CD4-positive, alpha-beta T cell treated with Interferon alpha-2 for 1 hour (primary cell): ENCODE data around the gene SLC25A4.
"Not testable (repeated sequence)": the region's sequence is repeated elsewhere in the genome, so short reads cannot be mapped to it uniquely, and the experiment has no call there.

Source experiments
- DNase-seq, 2 donors: peaks; one replicate each; pipeline ENCODE4 v3.0.0-alpha.2; 2020 to 2022

SLC25A4 gene

GRCh38 chr4:185186769-185187168 lies 43.7 kb downstream of the SLC25A4 start:
- DNase-seq, result no peak

GRCh38 chr4:185189606-185190305 lies 46.7 kb downstream of the SLC25A4 start:
- DNase-seq, result no peak

- DNase-seq, result no peak
Measured at GRCh38 chr4:185190306-185190856, 47.3 kb downstream of the SLC25A4 start.

- no peak for DNase-seq
Measured at GRCh38 chr4:185192059-185192458, 49.0 kb downstream of the SLC25A4 start.

GRCh38 chr4:185194924-185195888 lies 52.1 kb downstream of the SLC25A4 start:
- DNase-seq, result no peak

GRCh38 chr4:185196437-185196836 lies 53.4 kb downstream of the SLC25A4 start:
- DNase-seq, result no peak

- DNase-seq, result not testable (repeated sequence)
Measured at GRCh38 chr4:185198189-185198588, 55.1 kb downstream of the SLC25A4 start.
